SK-N-SH (cell line): ENCODE measurements around the gene SIDT2.

Experiments used
- CTCF ChIP-seq: fragments of 200-600 bp; sonication (generic); IDR thresholded peaks from 2 replicates; pipeline ENCODE4 v1.6.1; 2017; ENCODE audit warnings: antibody characterized with exemption, mild to moderate bottlenecking, moderate library complexity
- ELF1 ChIP-seq: IDR thresholded peaks from 2 replicates; pipeline ENCODE4 v1.4.0; 2012
- EP300 ChIP-seq, 2 experiments: IDR thresholded peaks; 2 replicates each; pipeline versions ENCODE4 v1.4.0 to v1.6.1; 2012; ENCODE audit warnings: borderline replicate concordance in 1 of 2, low read depth in 1 of 2, low read length in 1 of 2
- EZH2phosphoT487 ChIP-seq: fragments of 200-600 bp; sonication (generic); IDR thresholded peaks from 2 replicates; pipeline ENCODE4 v1.6.1; 2017; ENCODE audit warnings: low read depth, mixed run types, mild to moderate bottlenecking, antibody characterized with exemption, moderate library complexity, borderline replicate concordance
- FOXM1 ChIP-seq: IDR thresholded peaks from 2 replicates; pipeline ENCODE4 v1.4.0; 2012; ENCODE audit warnings: low read depth, mild to moderate bottlenecking
- GABPA ChIP-seq: IDR thresholded peaks from 2 replicates; pipeline ENCODE4 v1.4.0; 2012; ENCODE audit warnings: low read depth, mild to moderate bottlenecking
- POLR2AphosphoS5 ChIP-seq: IDR thresholded peaks from 2 replicates; pipeline ENCODE4 v1.6.1; 2012; ENCODE audit warnings: low read depth, low read length
- RCOR1 ChIP-seq: fragments of 150-350 bp; IDR thresholded peaks from 2 replicates; pipeline ENCODE4 v1.6.1; 2017; ENCODE audit warnings: antibody characterized with exemption, low read length
- REST ChIP-seq: IDR thresholded peaks from 2 replicates; pipeline ENCODE4 v1.6.1; 2012; ENCODE audit warnings: mild to moderate bottlenecking, low read depth, low read length, moderate library complexity
- ZBTB33 ChIP-seq: IDR thresholded peaks from 2 replicates; pipeline ENCODE4 v1.4.0; 2012; ENCODE audit warnings: low read depth, borderline replicate concordance

GRCh38 chr11:117204283-117205080, 25.9 kb downstream of the SIDT2 start:
- TF ChIP-seq CTCF (no peak), EP300 (IDR thresholded peaks at IDR 0.05; ENCODE audit: borderline replicate concordance in 1 of 2, low read depth in 1 of 2, low read length in 1 of 2) (no peak), REST (no peak), EZH2phosphoT487 (no peak), ZBTB33 (no peak), ELF1 (no peak), RCOR1 (no peak), GABPA (no peak), POLR2AphosphoS5 (no peak), FOXM1 (no peak)
